Retinal pigment epithelial cell (primary cell): ENCODE measurements around the gene CRIM1.

Source experiments
- DNase-seq: peaks from one replicate; pipeline ENCODE4 v3.0.0-alpha.2; 2010; ENCODE audit warnings: low read depth
- H3K4me3 ChIP-seq: 2 replicates; pipeline ENCODE4 v1.5.1; 2011; ENCODE audit warnings: mild to moderate bottlenecking, low read length, control low read depth, moderate library complexity
- CTCF ChIP-seq: conservative IDR thresholded peaks from 2 replicates; pipeline ENCODE4 v1.5.1; 2011; ENCODE audit warnings: low read depth, low read length, control low read depth, inconsistent platforms

Gene CRIM1

GRCh38 chr2:36541891-36542595 is 186.5 kb downstream of the CRIM1 start:
- H3K4me3 ChIP-seq = no peak overlapping the region
- no peak for DNase-seq
- no peak for TF ChIP-seq CTCF

- no peak for DNase-seq
- peak; percentile 54 for TF ChIP-seq CTCF
- H3K4me3 ChIP-seq = no peak overlapping the region
These were observed 189.2 kb downstream of the CRIM1 start for GRCh38 chr2:36544638-36545338.

- no peak for DNase-seq
- no peak overlapping the region for H3K4me3 ChIP-seq
- TF ChIP-seq CTCF = no peak
These were observed 190.4 kb downstream of the CRIM1 start for GRCh38 chr2:36545871-36546416.

- H3K4me3 ChIP-seq = no peak overlapping the region
- no peak for DNase-seq
- TF ChIP-seq CTCF = no peak
These were observed 192.3 kb downstream of the CRIM1 start for GRCh38 chr2:36547906-36548305.

- H3K4me3 ChIP-seq = no peak overlapping the region
- no peak for TF ChIP-seq CTCF
- DNase-seq = no peak
These were observed 193.6 kb downstream of the CRIM1 start for GRCh38 chr2:36549165-36549574.

GRCh38 chr2:36550006-36550405 is 194.4 kb downstream of the CRIM1 start:
- no peak overlapping the region for H3K4me3 ChIP-seq
- TF ChIP-seq CTCF = no peak
- no peak for DNase-seq

GRCh38 chr2:36553683-36554082 is 198.1 kb downstream of the CRIM1 start:
- TF ChIP-seq CTCF = no peak
- no peak for DNase-seq
- no peak overlapping the region for H3K4me3 ChIP-seq
